CD14-positive monocyte (primary cell): ENCODE data around the gene CENPP. TPM values are rescaled to one million over a fixed set of nuclear protein-coding genes. Genes with fewer than 3 reads are reported as not detected.
A peak's percentile ranks its signal among the peaks of the same experiment; 100 is the strongest.

Experiments
- DNase-seq, 3 donors: peaks; one replicate each; pipeline ENCODE4 v3.0.0-alpha.2; 2011 to 2022
- H2AFZ ChIP-seq: 2 replicates; pipeline ENCODE4 v1.6.0; 2012; ENCODE audit warnings: mild to moderate bottlenecking, low read depth, low read length, inconsistent platforms; ENCODE audit not compliant: insufficient read depth, poor library complexity, severe bottlenecking
- H3K27ac ChIP-seq, 2 donors: 1 replicate in 1 of 2; 2 replicates in 1 of 2; pipeline ENCODE4 v1.5.1; 2012 to 2013; ENCODE audit warnings: low read length in 2 of 2, control low read depth in 1 of 2, inconsistent platforms in 1 of 2, low read depth in 1 of 2, mild to moderate bottlenecking in 1 of 2
- H3K27me3 ChIP-seq, 2 donors: one replicate each; pipeline versions ENCODE4 v1.6.0 to v1.6.1; 2011 to 2013; ENCODE audit warnings: low read length in 2 of 2; ENCODE audit not compliant: control insufficient read depth in 2 of 2, insufficient read depth in 2 of 2
- H3K36me3 ChIP-seq, 2 donors: replicated peaks in 1 of 2; 1 replicate in 1 of 2; 2 replicates in 1 of 2; pipeline versions ENCODE4 v1.5.1 to v1.6.1; 2012 to 2013; ENCODE audit warnings: low read length in 2 of 2, control low read depth in 1 of 2, inconsistent platforms in 1 of 2, mild to moderate bottlenecking in 1 of 2; ENCODE audit not compliant: insufficient read depth in 2 of 2, control insufficient read depth in 1 of 2
- H3K4me1 ChIP-seq, 2 donors: 1 replicate in 1 of 2; 2 replicates in 1 of 2; pipeline versions ENCODE4 v1.5.1 to v1.6.1; 2012 to 2013; ENCODE audit warnings: low read length in 2 of 2, control low read depth in 1 of 2, inconsistent platforms in 1 of 2, mild to moderate bottlenecking in 1 of 2, moderate library complexity in 1 of 2; ENCODE audit not compliant: insufficient read depth in 2 of 2, control insufficient read depth in 1 of 2
- H3K4me2 ChIP-seq: replicated peaks from 2 replicates; pipeline ENCODE3; 2012; ENCODE audit warnings: low read length, moderate library complexity, mild to moderate bottlenecking; ENCODE audit not compliant: poor library complexity, severe bottlenecking; ENCODE audit errors: extremely low read depth
- H3K4me3 ChIP-seq, 3 experiments: fragments of 200-600 bp in 1 of 3; sonication (generic) in 1 of 3; replicated peaks in 1 of 3; 1 replicate in 2 of 3; 2 replicates in 1 of 3; pipeline ENCODE4 v1.5.1; 2011 to 2013; ENCODE audit warnings: low read length in 3 of 3, mild to moderate bottlenecking in 3 of 3, control low read depth in 2 of 3, low read depth in 2 of 3, inconsistent platforms in 1 of 3, moderate library complexity in 1 of 3
- H3K79me2 ChIP-seq: 2 replicates; pipeline ENCODE4 v1.6.0; 2012; ENCODE audit warnings: mild to moderate bottlenecking, control low read depth, inconsistent platforms, low read length, moderate library complexity; ENCODE audit not compliant: insufficient read depth
- H3K9ac ChIP-seq: 2 replicates; pipeline ENCODE4 v1.6.0; 2017; ENCODE audit warnings: low read length, mild to moderate bottlenecking; ENCODE audit not compliant: insufficient read depth, poor library complexity, severe bottlenecking
- H3K9me3 ChIP-seq, 2 donors: replicated peaks in 1 of 2; 1 replicate in 1 of 2; 2 replicates in 1 of 2; pipeline versions ENCODE4 v1.5.1 to v1.6.1; 2012 to 2013; ENCODE audit warnings: low read length in 2 of 2, control low read depth in 1 of 2; ENCODE audit not compliant: control insufficient read depth in 1 of 2, insufficient read depth in 1 of 2
- H4K20me1 ChIP-seq: 2 replicates; pipeline ENCODE4 v1.6.0; 2012; ENCODE audit warnings: mild to moderate bottlenecking, low read length, control low read depth, moderate library complexity; ENCODE audit not compliant: insufficient read depth
- H3K27ac Mint-ChIP-seq, 7 donors: one replicate each; pipeline ENCODE4 v1.8.0; 2020; ENCODE audit warnings: mild to moderate bottlenecking in 7 of 7, mixed read lengths in 7 of 7, moderate library complexity in 6 of 7, inconsistent platforms in 2 of 7
- H3K27me3 Mint-ChIP-seq, 3 donors: one replicate each; pipeline ENCODE4 v1.8.0; 2021 to 2022; ENCODE audit warnings: low read depth in 3 of 3, mild to moderate bottlenecking in 3 of 3, mixed read lengths in 3 of 3, moderate library complexity in 3 of 3, inconsistent platforms in 1 of 3
- H3K36me3 Mint-ChIP-seq, 2 donors: one replicate each; pipeline ENCODE4 v1.8.0; 2020; ENCODE audit warnings: mixed read lengths in 2 of 2, inconsistent platforms in 1 of 2, mild to moderate bottlenecking in 1 of 2
- H3K4me1 Mint-ChIP-seq: one replicate; pipeline ENCODE4 v1.8.0; 2020; ENCODE audit warnings: mild to moderate bottlenecking, mixed read lengths
- H3K4me3 Mint-ChIP-seq, 2 donors: one replicate each; pipeline ENCODE4 v1.8.0; 2020; ENCODE audit warnings: mild to moderate bottlenecking in 2 of 2, mixed read lengths in 2 of 2, moderate library complexity in 1 of 2
- H3K9me3 Mint-ChIP-seq, 7 donors: one replicate each; pipeline ENCODE4 v1.8.0; 2020 to 2022; ENCODE audit warnings: mixed read lengths in 7 of 7, mild to moderate bottlenecking in 6 of 7, moderate library complexity in 6 of 7, inconsistent platforms in 2 of 7
- CTCF ChIP-seq: fragments of 200-600 bp; IDR thresholded peaks from one replicate; pipeline ENCODE4 v1.8.0; 2022; ENCODE audit warnings: antibody characterized with exemption, mild to moderate bottlenecking
- WGBS: methylation state at CpG from one replicate; pipeline ENCODE4 v1.1.5; 2013; ENCODE audit warnings: missing lambda C conversion rate; ENCODE audit not compliant: insufficient coverage; 5-methylcytosine and 5-hydroxymethylcytosine counted together
- intact Hi-C, 2 donors: fragments of 100-400 bp; cut with micrococcal nuclease; formaldehyde crosslinking; loops; one replicate each; pipeline versions ENCODE4 v1.15.0 to v1.15.1; 2023
- polyA plus RNA-seq, 3 donors: library from polyadenylated mRNA; depleted of rRNA in 1 of 3; unstranded in 2 of 3; stranded (reverse) in 1 of 3; fragments of 300-500 nt in 2 of 3; fragments of >200 nt in 1 of 3; fragmentation: Illumina TruSeq in 2 of 3; gene quantifications; 1 replicate in 2 of 3; 2 replicates in 1 of 3; pipeline ENCODE4 v1.2.3, GENCODE V29; 2012 to 2021

CENPP gene
- polyA plus RNA-seq, 3 donors, result 0.50 to 1.1 (median 1.1) TPM

GRCh38 chr9:92611621-92612285 is 286.0 kb downstream of the CENPP start:
- WGBS, result 94% methylated on average over 8 of the region's 10 CpGs

GRCh38 chr9:92612292-92612691 is 286.5 kb downstream of the CENPP start:
- Mint-ChIP-seq H3K27me3 (peaks cover 0 to 2% (median 0%) of the 10 kb centered on the region in 3 donors), H3K4me1 (no peaks in the 10 kb centered on the region), H3K4me3 (no peak overlapping the region), H3K9me3 (no peaks in the 10 kb centered on the region), H3K27ac (peak overlapping the region in 1 of 7 donors; percentile 43), H3K36me3 (peaks cover 59 to 69% of the 10 kb centered on the region in 2 donors)
- DNase-seq, result no peak
- Histone ChIP-seq H3K9ac (no peak overlapping the region), H3K79me2 (no peaks in the 10 kb centered on the region), H3K27ac (no peak overlapping the region), H3K4me2 (no peak overlapping the region), H3K4me3 (no peak overlapping the region), H4K20me1 (no peaks in the 10 kb centered on the region), H3K27me3 (no peaks in the 10 kb centered on the region), H3K36me3 (peaks cover 52 to 69% of the 10 kb centered on the region in 2 donors), H2AFZ (no peak overlapping the region), H3K4me1 (no peaks in the 10 kb centered on the region), H3K9me3 (no peaks in the 10 kb centered on the region)
- intact Hi-C loops, result no loop called here
- WGBS, result 100% methylated on average over 3 of the region's 5 CpGs
- TF ChIP-seq CTCF, result no peak

More at GRCh38 chr9:92611621-92612285, 286.0 kb downstream of the CENPP start:
- H4K20me1 ChIP-seq, result no peaks in the 10 kb centered on the region
- no peaks in the 10 kb centered on the region for H3K4me1 ChIP-seq
- Mint-ChIP-seq H3K27ac (peak overlapping the region in 3 of 7 donors; percentile 10 to 43 (median 37)), H3K27me3 (peaks cover 0 to 2% (median 0%) of the 10 kb centered on the region in 3 donors), H3K4me1 (no peaks in the 10 kb centered on the region), H3K36me3 (peaks cover 55 to 63% of the 10 kb centered on the region in 2 donors), H3K9me3 (no peaks in the 10 kb centered on the region), H3K4me3 (no peak overlapping the region)
- DNase-seq, result no peak
- H3K9ac ChIP-seq, result no peak overlapping the region
- H2AFZ ChIP-seq, result no peak overlapping the region
- peaks cover 47 to 63% of the 10 kb centered on the region in 2 donors for H3K36me3 ChIP-seq
- no peak overlapping the region for H3K4me2 ChIP-seq
- no peak overlapping the region for H3K4me3 ChIP-seq
- no peaks in the 10 kb centered on the region for H3K79me2 ChIP-seq
- TF ChIP-seq CTCF, result no peak
- H3K27ac ChIP-seq, result no peak overlapping the region
- H3K27me3 ChIP-seq, result no peaks in the 10 kb centered on the region
- no peaks in the 10 kb centered on the region for H3K9me3 ChIP-seq
- intact Hi-C loops, result no loop called here
